ENCODE data around the gene CHST3. TPM values are rescaled to one million over a fixed set of nuclear protein-coding genes. Genes with fewer than 3 reads are reported as not detected.

Gene CHST3
- total and polyA plus RNA-seq, 9 of the 15 experiments (the other 6 are each of a cell fraction or from before 2014, with no cell fraction given): 0.01 to 1.3 (median 0.15) TPM

- TF ChIP-seq ZNF766 (CRISPR knock-in tag; conservative IDR thresholded peaks at IDR 0.05) (no peak), ELK1 (CRISPR knock-in tag; IDR thresholded peaks at IDR 0.05) (no peak), ZFX (CRISPR knock-in tag; IDR thresholded peaks at IDR 0.05) (peak; percentile 48; the same call in 1 of the 2 replicates), PHF8 (IDR thresholded peaks at IDR 0.05; ENCODE audit: borderline replicate concordance, low read length) (peak; percentile 33; the same call in 1 of the 2 replicates), CHD1 (IDR thresholded peaks at IDR 0.05; ENCODE audit: low read length) (peak; percentile 60), KDM5B (IDR thresholded peaks at IDR 0.05; ENCODE audit: insufficient replicate concordance, low read depth, low read length) (peak; percentile 16), NRF1 (conservative IDR thresholded peaks at IDR 0.05 in 1 of 2, IDR thresholded peaks at IDR 0.05 in 1 of 2) (peak in 1 of 2 experiments; percentile 49; a peak in 2 of 4 replicates), HNRNPK (IDR thresholded peaks at IDR 0.05; ENCODE audit: low read depth, low read length, poor library complexity, severe bottlenecking) (peak; percentile 46), SMARCB1 (IDR thresholded peaks at IDR 0.05; ENCODE audit: insufficient read length, low read depth) (no peak), UBTF (IDR thresholded peaks at IDR 0.05; ENCODE audit: borderline replicate concordance in 1 of 2, low read depth in 2 of 2, low read length in 2 of 2) (0 out of 4 replicates have a peak, but pooled peaks of 1 of the 2 experiments have one; percentile 20), CTCF (IDR thresholded peaks at IDR 0.05 in 2 of 3, conservative IDR thresholded peaks at IDR 0.05 in 1 of 3; ENCODE audit: insufficient read depth in 2 of 3, low read depth in 1 of 3, low read length in 3 of 3) (no peak), TSC22D4 (tag; IDR thresholded peaks at IDR 0.05) (no peak), NFXL1 (CRISPR knock-in tag; IDR thresholded peaks at IDR 0.05) (no peak), SIN3B (IDR thresholded peaks at IDR 0.05; ENCODE audit: low read depth) (0 out of 2 replicates have a peak, but pooled peaks have one; percentile 20), THRB (CRISPR knock-in tag; conservative IDR thresholded peaks at IDR 0.05) (0 out of 2 replicates have a peak, but pooled peaks have one; percentile 16), ZNF263 (CRISPR knock-in tag; IDR thresholded peaks at IDR 0.05; ENCODE audit: borderline replicate concordance) (peak; percentile 76)
These were observed at the start of gene CHST3 (continued) for GRCh38 chr10:71964098-71964742.

Data from K562 (cell line).